ENCODE results near the gene WTAP.

WTAP gene

GRCh38 chr6:159772196-159772595 lies 44.9 kb downstream of the WTAP start:
- no peak for DNase-seq
- Histone ChIP-seq H3K27me3 (replicated peaks) (no peaks in the 10 kb centered on the region), H3K36me3 (replicated peaks) (peaks cover 43% of the 10 kb centered on the region), H3K4me3 (ENCODE audit: low read depth, low read length) (no peak overlapping the region), H3K27ac (no peak overlapping the region)
- in situ Hi-C loops (cut with HindIII; ENCODE audit: low pct_ligation_motif_present, low sequenced_read_pairs) = no loop called here
- no peak for TF ChIP-seq CTCF (IDR thresholded peaks at IDR 0.05; ENCODE audit: low read depth, low read length, missing control alignments)

GRCh38 chr6:159777240-159777904 lies 50.1 kb downstream of the WTAP start:
- no peak for DNase-seq
- Histone ChIP-seq H3K27ac (no peak overlapping the region), H3K36me3 (replicated peaks) (peaks cover 61% of the 10 kb centered on the region), H3K27me3 (replicated peaks) (no peaks in the 10 kb centered on the region), H3K4me3 (ENCODE audit: low read depth, low read length) (no peak overlapping the region)
- in situ Hi-C loops (cut with HindIII; ENCODE audit: low pct_ligation_motif_present, low sequenced_read_pairs) = no loop called here
- TF ChIP-seq CTCF (IDR thresholded peaks at IDR 0.05; ENCODE audit: low read depth, low read length, missing control alignments) = no peak

- Histone ChIP-seq H3K4me3 (ENCODE audit: low read depth, low read length) (no peak overlapping the region), H3K36me3 (replicated peaks) (peaks cover 69% of the 10 kb centered on the region), H3K27me3 (replicated peaks) (no peaks in the 10 kb centered on the region), H3K27ac (no peak overlapping the region)
- in situ Hi-C loops (cut with HindIII; ENCODE audit: low pct_ligation_motif_present, low sequenced_read_pairs) = no loop called here
- no peak for TF ChIP-seq CTCF (IDR thresholded peaks at IDR 0.05; ENCODE audit: low read depth, low read length, missing control alignments)
- DNase-seq = no peak
Measured at GRCh38 chr6:159778131-159778530, 50.8 kb downstream of the WTAP start.

GRCh38 chr6:159778542-159779103 lies 51.3 kb downstream of the WTAP start:
- no peak for DNase-seq
- TF ChIP-seq CTCF (IDR thresholded peaks at IDR 0.05; ENCODE audit: low read depth, low read length, missing control alignments) = no peak
- in situ Hi-C loops (cut with HindIII; ENCODE audit: low pct_ligation_motif_present, low sequenced_read_pairs) = no loop called here
- Histone ChIP-seq H3K27ac (no peak overlapping the region), H3K36me3 (replicated peaks) (peaks cover 72% of the 10 kb centered on the region), H3K4me3 (ENCODE audit: low read depth, low read length) (no peak overlapping the region), H3K27me3 (replicated peaks) (no peaks in the 10 kb centered on the region)

- Histone ChIP-seq H3K27me3 (replicated peaks) (no peaks in the 10 kb centered on the region), H3K4me3 (ENCODE audit: low read depth, low read length) (peak overlapping the region; percentile 99), H3K27ac (peak overlapping the region; percentile 77), H3K36me3 (replicated peaks) (peaks cover 39% of the 10 kb centered on the region)
- no peak for TF ChIP-seq CTCF (IDR thresholded peaks at IDR 0.05; ENCODE audit: low read depth, low read length, missing control alignments)
- no peak for DNase-seq
- in situ Hi-C loops (cut with HindIII; ENCODE audit: low pct_ligation_motif_present, low sequenced_read_pairs) = no loop called here
Measured at GRCh38 chr6:159788276-159788675, 61.0 kb downstream of the WTAP start.
